ENCODE measurements around the gene DNAJA3.

The DNAJA3 gene

DNA sequence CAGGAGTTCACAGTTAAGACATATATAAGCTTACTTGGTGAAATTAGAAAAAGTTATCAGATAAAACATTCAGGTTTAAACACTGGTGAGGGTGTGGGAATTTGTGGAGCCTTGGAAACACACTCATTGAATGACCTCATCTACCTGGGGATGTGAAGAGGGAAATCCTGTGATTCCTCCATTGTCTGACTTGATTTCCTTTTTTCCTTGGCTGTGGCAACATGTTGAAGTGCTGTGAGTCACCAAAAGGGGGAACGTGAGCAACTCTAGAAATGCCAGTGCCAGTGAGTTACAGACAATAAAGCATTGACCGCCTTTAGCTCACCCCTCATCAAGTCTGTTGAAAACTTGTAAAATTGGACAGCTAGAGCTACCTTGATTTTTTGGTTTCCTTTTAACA, 52.3 kb downstream of the DNAJA3 start:
- DNase-seq, result no peak

DNA sequence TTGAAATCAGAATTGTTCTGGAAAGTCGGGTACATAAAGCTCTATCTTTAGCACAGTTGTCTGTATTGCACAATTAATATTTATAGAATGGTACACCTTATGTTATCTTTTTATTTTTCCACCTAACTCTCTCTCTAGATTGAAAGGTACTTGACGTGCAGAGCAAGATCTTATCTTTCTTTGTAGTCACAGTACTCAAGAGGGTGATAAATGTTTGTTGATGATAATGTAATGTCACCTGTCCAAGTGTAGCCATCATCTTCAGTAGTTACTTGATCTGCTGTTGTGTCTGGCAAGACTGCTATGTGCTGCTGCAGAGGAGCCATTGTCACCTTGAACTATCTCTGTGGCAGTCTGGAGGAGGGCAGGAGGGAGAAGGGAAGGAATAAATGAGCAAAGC, 55.9 kb downstream of the DNAJA3 start:
- DNase-seq, result no peak

GRCh38 chr16:4481963-4482362, 56.3 kb downstream of the DNAJA3 start:
- no peak for DNase-seq

- no peak for DNase-seq
Observed at GRCh38 chr16:4486126-4486893, 60.6 kb downstream of the DNAJA3 start.

DNA sequence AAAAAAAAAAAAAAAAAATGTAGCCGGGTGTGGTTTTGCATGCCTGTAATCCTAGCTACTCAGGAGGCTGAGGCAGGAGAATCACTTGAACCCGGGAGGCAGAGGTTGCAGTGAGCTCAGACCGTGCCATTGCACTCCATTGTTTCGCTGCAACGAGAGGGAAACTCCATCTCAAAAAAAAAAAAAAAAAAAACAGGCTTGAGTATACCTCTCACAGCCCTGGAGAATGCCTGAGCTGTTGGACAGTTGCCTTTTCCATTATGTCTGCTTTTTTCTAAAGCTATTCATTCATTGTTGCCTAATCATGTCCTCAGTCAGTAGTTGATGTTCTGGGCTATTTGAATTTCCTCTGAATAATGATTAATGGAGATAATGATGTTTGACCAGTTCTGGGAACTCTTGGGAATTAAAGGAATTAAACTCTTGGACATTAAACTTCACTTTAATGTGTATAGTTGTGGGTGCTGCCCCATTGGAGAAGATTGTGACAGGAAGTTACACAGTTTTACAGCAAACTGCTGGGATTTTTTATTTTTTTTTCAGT, 62.4 kb downstream of the DNAJA3 start:
- no peak for DNase-seq

DNA sequence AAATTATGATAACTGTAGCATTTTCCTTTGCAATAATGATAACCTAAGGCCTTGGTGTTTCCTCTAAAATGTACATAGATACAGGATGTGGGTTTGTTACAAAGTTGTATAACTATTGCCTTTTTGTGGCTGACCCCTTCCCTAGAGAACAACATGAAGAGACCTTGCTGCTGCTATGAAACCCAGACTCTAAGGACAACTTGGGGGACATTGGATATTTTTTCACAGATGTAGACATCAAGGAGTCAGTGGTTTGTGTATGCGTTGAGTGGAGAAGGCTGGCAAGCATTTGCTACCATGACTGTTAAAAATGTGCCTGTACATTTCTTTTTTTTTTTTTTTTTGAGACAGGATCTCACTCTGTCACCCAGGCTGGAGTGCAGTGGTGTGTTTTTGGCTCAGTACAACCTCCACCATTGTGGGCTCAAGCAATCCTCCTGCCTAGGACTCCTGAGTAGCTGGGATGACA, 62.9 kb downstream of the DNAJA3 start:
- DNase-seq, result no peak

DNA sequence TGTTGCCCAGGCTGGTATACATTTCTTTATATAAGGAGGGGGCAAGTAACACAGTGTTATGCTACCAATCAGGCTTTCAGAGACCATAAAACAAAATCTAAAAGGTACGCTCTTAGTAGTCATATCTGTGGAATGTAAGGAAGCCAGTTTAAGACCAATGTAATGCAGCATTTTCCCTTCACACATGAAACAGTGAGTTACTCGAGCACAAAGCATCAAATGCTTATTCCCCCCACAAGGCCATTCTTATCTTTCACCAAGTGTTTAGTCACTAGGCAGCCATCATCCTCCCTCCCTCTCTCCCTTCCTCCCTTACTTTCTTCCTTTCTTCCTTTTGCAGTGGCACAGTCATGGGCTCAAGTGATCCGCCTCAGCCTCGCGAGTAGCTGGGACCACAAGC, 63.4 kb downstream of the DNAJA3 start:
- no peak for DNase-seq

- DNase-seq, result no peak
Observed at GRCh38 chr16:4491898-4492297, 66.2 kb downstream of the DNAJA3 start.

DNA sequence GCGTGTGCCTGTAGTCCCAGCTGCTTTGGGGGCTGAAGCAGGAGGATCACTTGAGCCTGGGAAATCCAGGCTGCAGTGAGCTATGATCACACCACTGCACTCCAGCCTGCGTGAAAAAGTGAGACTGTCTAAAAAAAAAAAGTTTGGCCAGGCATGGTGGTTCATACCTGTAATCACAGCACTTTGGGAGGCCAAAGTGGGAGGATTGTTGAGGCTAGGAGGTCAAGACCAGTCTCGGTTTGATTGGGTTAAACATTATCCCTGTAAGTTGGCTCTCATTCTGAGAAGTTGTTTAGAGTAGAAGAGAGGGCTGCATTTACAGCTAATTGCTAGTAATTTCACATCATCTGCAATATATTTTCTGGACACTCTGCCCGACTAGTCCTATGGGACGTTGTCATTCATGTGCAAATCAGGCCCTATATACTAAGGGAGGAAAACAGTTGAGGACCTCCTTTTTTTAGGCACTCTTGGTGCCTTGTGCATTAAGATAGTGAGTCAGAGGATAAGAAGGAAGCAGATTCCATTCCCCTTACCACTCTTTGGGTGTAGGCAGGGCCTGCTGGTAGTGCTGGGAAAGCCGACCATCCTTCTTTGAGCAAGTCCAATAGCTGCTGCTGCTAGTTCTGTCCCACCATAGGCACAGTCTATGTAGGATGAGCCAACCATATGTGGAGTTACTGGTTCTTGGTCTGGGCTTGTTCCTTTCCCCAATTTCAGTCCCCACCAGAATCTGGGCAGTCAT, 69.2 kb downstream of the DNAJA3 start:
- no peak for DNase-seq

GRCh38 chr16:4495766-4496165, 70.1 kb downstream of the DNAJA3 start:
- no peak for DNase-seq

- DNase-seq, result no peak
Observed at GRCh38 chr16:4496305-4496704, 70.6 kb downstream of the DNAJA3 start.

- DNase-seq, result no peak
Observed at GRCh38 chr16:4498546-4499195, 73.0 kb downstream of the DNAJA3 start.

DNA sequence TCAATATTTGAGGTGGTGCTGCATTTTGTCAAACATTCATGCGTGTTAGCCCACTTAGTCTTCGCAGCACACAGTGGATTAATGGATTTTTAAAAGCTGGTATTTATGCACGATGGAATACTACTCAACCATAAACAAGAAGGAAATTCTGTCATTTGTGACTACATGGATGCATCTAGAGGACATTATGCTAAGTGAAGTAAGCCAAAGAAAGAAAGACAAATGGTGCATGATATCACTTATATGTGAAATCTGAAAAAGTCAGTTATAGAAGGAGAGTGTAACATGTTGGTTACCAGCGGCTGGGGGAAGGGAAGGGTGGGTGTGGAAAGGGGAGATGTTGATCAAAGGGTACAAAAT, 73.5 kb downstream of the DNAJA3 start:
- no peak for DNase-seq

DNA sequence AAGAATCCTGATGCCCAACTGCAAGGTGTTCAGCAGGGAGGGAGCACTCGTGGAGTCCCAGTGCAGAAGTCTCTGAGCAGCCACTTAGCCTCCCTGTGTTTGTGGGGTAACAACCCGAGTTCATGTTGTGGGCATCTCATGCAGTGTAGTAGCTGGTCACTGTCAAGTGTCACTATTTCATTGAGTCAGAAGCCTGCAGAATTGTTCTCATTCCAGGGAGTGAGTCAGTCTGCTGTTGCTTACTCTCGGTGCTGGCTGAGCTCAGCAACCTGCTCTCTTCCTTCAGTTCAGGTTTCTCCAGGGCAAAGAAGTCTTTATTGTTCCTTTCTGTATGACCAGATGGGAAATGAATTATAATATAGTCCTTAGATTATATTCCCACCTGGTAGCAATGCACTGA, 74.6 kb downstream of the DNAJA3 start:
- DNase-seq, result no peak

GRCh38 chr16:4501071-4501478, 75.4 kb downstream of the DNAJA3 start:
- DNase-seq, result no peak

GRCh38 chr16:4505356-4506147, 79.9 kb downstream of the DNAJA3 start:
- DNase-seq, result no peak
